GM18519 (cell line): ENCODE results near the gene FBH1.
"Not testable (repeated sequence)": the region's sequence is repeated elsewhere in the genome, so short reads cannot be mapped to it uniquely, and the experiment has no call there.

Source experiments
- ATAC-seq: cut with Tn5 transposase; IDR thresholded peaks from one replicate; pipeline ENCODE4 v1.9.1; 2021; ENCODE audit warnings: mild to moderate bottlenecking, moderate library complexity; ENCODE audit not compliant: unreplicated experiment, low FRiP score

FBH1 gene

GRCh38 chr10:5873515-5873995 lies 16.5 kb upstream of the FBH1 start:
- peak; percentile 65 for ATAC-seq

- no peak for ATAC-seq
Measured at GRCh38 chr10:5876181-5876768, 13.8 kb upstream of the FBH1 start.

- ATAC-seq = not testable (repeated sequence)
Measured at GRCh38 chr10:5877041-5877440, 13.0 kb upstream of the FBH1 start.

GRCh38 chr10:5882961-5883360 lies 7.1 kb upstream of the FBH1 start:
- no peak for ATAC-seq

- no peak for ATAC-seq
Measured at GRCh38 chr10:5885619-5886018, 4.4 kb upstream of the FBH1 start.

GRCh38 chr10:5887029-5887428 lies 3.0 kb upstream of the FBH1 start:
- no peak for ATAC-seq

GRCh38 chr10:5887641-5888040 lies 2.4 kb upstream of the FBH1 start:
- ATAC-seq = no peak

- ATAC-seq = no peak
Measured at GRCh38 chr10:5888351-5888750, 1.7 kb upstream of the FBH1 start.

GRCh38 chr10:5888843-5889623 lies 1.0 kb upstream of the FBH1 start:
- no peak for ATAC-seq

GRCh38 chr10:5890452-5890915 lies 441 bp downstream of the FBH1 start:
- ATAC-seq = no peak

- ATAC-seq = no peak
Measured at GRCh38 chr10:5891009-5891408, 966 bp downstream of the FBH1 start.

GRCh38 chr10:5892007-5892406 lies 2.0 kb downstream of the FBH1 start:
- no peak for ATAC-seq

- ATAC-seq = no peak
Measured at GRCh38 chr10:5893321-5893720, 3.3 kb downstream of the FBH1 start.

GRCh38 chr10:5894403-5894802 lies 4.4 kb downstream of the FBH1 start:
- ATAC-seq = no peak

- ATAC-seq = no peak
Measured at GRCh38 chr10:5894873-5895272, 4.8 kb downstream of the FBH1 start.

- no peak for ATAC-seq
Measured at GRCh38 chr10:5895365-5895764, 5.3 kb downstream of the FBH1 start.

GRCh38 chr10:5895804-5896203 lies 5.8 kb downstream of the FBH1 start:
- no peak for ATAC-seq

- ATAC-seq = no peak
Measured at GRCh38 chr10:5896208-5897052, 6.4 kb downstream of the FBH1 start.

- no peak for ATAC-seq
Measured at GRCh38 chr10:5897053-5897340, 7.0 kb downstream of the FBH1 start.

- no peak for ATAC-seq
Measured at GRCh38 chr10:5897504-5897903, 7.5 kb downstream of the FBH1 start.

- no peak for ATAC-seq
Measured at GRCh38 chr10:5898163-5898562, 8.1 kb downstream of the FBH1 start.
